Naive B cell (primary cell): ENCODE results near the gene CUX1. TPM values are rescaled to one million over a fixed set of nuclear protein-coding genes. Genes with fewer than 3 reads are reported as not detected.

Experiments
- ATAC-seq, 2 donors: fragments of 150-1000 bp; cut with Tn5 transposase; 2 replicates each; pipeline ENCODE4 v1.10.0; 2021; ENCODE audit warnings: low read depth in 2 of 2, mild to moderate bottlenecking in 2 of 2, moderate library complexity in 2 of 2
- DNase-seq: peaks from one replicate; pipeline ENCODE4 v3.0.0; 2022
- H3K27ac Mint-ChIP-seq, 6 donors: one replicate each; pipeline ENCODE4 v1.8.0; 2020 to 2022; ENCODE audit warnings: mild to moderate bottlenecking in 6 of 6, mixed read lengths in 6 of 6, moderate library complexity in 5 of 6, inconsistent platforms in 2 of 6
- H3K27me3 Mint-ChIP-seq, 3 donors: one replicate each; pipeline ENCODE4 v1.8.0; 2021 to 2022; ENCODE audit warnings: mixed read lengths in 3 of 3, mild to moderate bottlenecking in 1 of 3
- H3K36me3 Mint-ChIP-seq, 2 donors: one replicate each; pipeline ENCODE4 v1.8.0; 2020 to 2022; ENCODE audit warnings: mixed read lengths in 2 of 2, inconsistent platforms in 1 of 2, mild to moderate bottlenecking in 1 of 2
- H3K4me1 Mint-ChIP-seq, 3 donors: one replicate each; pipeline ENCODE4 v1.8.0; 2020 to 2022; ENCODE audit warnings: mixed read lengths in 3 of 3, inconsistent platforms in 1 of 3, mild to moderate bottlenecking in 1 of 3, moderate library complexity in 1 of 3
- H3K4me3 Mint-ChIP-seq, 8 donors: one replicate each; pipeline ENCODE4 v1.8.0; 2020 to 2022; ENCODE audit warnings: mild to moderate bottlenecking in 8 of 8, mixed read lengths in 8 of 8, moderate library complexity in 8 of 8, inconsistent platforms in 2 of 8
- H3K9me3 Mint-ChIP-seq, 7 donors: one replicate each; pipeline ENCODE4 v1.8.0; 2020 to 2022; ENCODE audit warnings: mixed read lengths in 7 of 7, mild to moderate bottlenecking in 5 of 7, inconsistent platforms in 2 of 7, moderate library complexity in 1 of 7
- polyA plus RNA-seq, 6 donors: library from polyadenylated mRNA; unstranded; fragments of 300-500 nt; fragmentation: Illumina TruSeq; gene quantifications; one replicate each; pipeline ENCODE4 v1.2.3, GENCODE V29; 2021; ENCODE audit warnings: low read depth in 6 of 6

The CUX1 gene
- polyA plus RNA-seq, 6 donors from 2014 or later: 0.66 to 31.5 (median 14.5) TPM

DNA sequence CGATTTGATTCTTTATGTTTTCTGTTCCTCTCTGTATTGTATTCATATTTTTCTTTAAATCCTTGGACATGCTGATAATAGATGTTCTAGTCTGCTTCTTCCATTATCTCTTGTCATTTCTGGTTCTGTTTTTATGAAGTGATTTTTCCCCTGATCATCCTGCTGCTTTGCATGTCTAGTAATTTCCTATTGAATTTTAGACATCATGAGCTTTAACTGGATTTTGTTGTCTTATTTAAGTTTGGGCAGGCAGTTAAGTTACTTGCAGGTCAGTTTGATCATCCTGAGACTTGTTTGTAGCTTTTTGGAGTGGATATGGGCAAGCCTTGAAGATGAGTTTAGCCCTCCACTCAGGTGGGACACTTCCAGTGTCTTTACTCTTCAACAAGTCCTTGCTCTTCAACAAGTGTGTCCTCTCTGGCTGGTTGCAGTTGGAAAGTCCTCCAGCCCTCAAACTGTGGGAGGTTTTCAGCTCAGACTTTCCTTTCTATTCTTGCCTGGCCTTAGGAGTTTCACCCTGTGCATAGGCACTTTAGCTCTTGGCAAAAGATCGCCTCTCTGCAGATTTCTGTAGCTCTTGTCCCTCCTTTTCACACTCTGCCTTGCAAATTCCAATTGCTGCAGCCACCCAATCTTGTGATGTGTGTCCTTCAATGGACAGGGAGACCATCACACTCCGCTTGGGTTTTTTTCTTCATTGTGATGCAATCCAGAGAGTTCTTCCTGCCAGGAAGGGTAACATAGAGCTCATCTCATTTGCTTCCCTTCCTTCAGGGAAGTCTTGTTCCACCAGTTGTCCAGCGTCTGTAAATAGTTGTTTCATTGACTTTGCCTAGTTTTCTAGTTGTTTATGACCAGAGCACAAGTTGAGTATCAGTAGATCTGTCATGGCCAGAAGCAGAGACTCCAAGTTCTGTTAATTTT lies 272.0 kb downstream of the CUX1 start:
- Mint-ChIP-seq H3K36me3 (peaks cover 29 to 32% of the 10 kb centered on the region in 2 donors), H3K9me3 (peaks cover 0 to 25% (median 22%) of the 10 kb centered on the region in 7 donors), H3K4me3 (peak overlapping the region in 1 of 8 donors; percentile 16), H3K27me3 (no peaks in the 10 kb centered on the region), H3K27ac (no peak overlapping the region), H3K4me1 (peaks cover 4 to 7% (median 6%) of the 10 kb centered on the region in 3 donors)
- no peak for DNase-seq
- no peak for ATAC-seq

DNA sequence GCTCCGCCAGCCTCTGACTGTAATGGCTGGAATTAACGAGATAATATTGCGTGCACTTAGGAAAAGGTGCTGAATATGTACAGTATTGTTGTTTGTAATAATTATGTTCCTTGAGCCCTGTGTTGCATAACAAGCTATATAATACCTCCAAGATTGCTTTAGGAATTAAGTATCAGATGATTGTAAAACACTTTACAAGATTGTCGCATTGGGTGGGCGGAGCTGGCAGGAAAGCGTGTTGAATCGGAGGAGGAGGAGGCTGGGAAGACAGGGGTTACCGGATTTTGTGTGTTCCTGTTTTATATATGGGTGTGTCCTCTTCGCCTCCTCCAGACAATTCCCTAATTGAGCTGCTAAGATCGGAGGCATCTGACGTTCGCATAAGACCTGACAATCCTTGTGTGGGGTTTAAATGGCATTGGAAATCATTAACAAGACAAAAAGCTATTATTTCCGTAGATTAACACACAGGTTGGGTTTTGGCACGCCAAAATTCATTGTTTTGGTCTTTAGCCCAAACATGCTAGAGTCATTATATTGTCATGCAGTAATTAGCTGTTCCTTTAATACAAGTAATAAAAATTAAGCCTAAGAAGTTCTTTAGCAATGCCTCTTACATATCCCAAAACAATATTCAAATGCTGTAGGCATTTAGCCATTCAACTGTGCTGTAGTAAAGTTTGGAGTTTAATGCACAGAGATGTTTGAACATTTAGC lies 276.3 kb downstream of the CUX1 start:
- ATAC-seq (no peak), DNase-seq (no peak)
- peaks cover 4 to 7% (median 6%) of the 10 kb centered on the region in 3 donors for H3K4me1 Mint-ChIP-seq
- peaks cover 24 to 28% of the 10 kb centered on the region in 2 donors for H3K36me3 Mint-ChIP-seq
- H3K27ac Mint-ChIP-seq: peak overlapping the region in 1 of 6 donors; percentile 14
- H3K9me3 Mint-ChIP-seq: peaks cover 0 to 12% (median 12%) of the 10 kb centered on the region in 7 donors
- no peak overlapping the region for H3K4me3 Mint-ChIP-seq
- no peaks in the 10 kb centered on the region for H3K27me3 Mint-ChIP-seq

DNA sequence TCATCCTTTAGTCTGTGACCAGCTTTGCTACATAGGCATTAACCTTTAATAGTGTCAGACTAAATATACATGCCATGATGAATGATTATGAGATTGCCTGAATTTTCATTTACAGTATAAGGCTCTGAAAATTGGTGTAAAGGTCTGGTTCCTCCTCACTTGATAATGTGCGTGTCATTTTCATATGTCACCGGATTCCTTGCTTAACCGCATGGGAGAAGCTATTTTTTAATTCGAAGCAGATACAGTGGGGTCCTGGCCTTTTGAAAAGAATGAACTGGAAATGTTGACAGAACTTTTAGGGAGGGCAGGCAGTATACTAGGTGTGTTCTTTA lies 276.9 kb downstream of the CUX1 start:
- Mint-ChIP-seq H3K4me3 (no peak overlapping the region), H3K27ac (peak overlapping the region in 2 of 6 donors; percentile 6 to 19), H3K4me1 (peaks cover 4 to 7% (median 6%) of the 10 kb centered on the region in 3 donors), H3K27me3 (no peaks in the 10 kb centered on the region), H3K9me3 (peaks cover 0 to 7% (median 6%) of the 10 kb centered on the region in 7 donors), H3K36me3 (peaks cover 18 to 23% of the 10 kb centered on the region in 2 donors)
- ATAC-seq: no peak
- DNase-seq: no peak

GRCh38 chr7:102095321-102096011 lies 278.0 kb downstream of the CUX1 start:
- Mint-ChIP-seq H3K27me3 (no peaks in the 10 kb centered on the region), H3K36me3 (peaks cover 12 to 16% of the 10 kb centered on the region in 2 donors), H3K4me1 (peaks cover 4 to 7% (median 6%) of the 10 kb centered on the region in 3 donors), H3K9me3 (no peaks in the 10 kb centered on the region), H3K4me3 (no peak overlapping the region), H3K27ac (no peak overlapping the region)
- ATAC-seq (no peak), DNase-seq (no peak)

DNA sequence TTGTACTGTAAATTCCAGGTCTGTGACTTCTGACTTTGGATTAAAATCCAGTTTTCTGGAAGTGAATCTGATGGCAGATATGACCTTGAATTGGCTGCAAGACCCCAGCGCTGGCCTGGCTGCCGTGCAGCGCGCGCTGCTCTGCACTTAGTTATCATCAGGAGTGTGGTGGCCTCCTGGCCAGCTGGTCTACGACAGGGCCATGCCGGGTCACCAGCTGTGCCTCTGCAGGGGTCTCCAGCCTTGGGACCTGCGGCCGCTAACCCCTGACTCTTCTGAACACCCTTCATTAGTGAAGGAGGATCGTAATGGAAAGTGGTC lies 278.5 kb downstream of the CUX1 start:
- ATAC-seq: no peak
- no peaks in the 10 kb centered on the region for H3K27me3 Mint-ChIP-seq
- H3K4me3 Mint-ChIP-seq: no peak overlapping the region
- no peak overlapping the region for H3K27ac Mint-ChIP-seq
- no peaks in the 10 kb centered on the region for H3K9me3 Mint-ChIP-seq
- peaks cover 12 to 16% of the 10 kb centered on the region in 2 donors for H3K36me3 Mint-ChIP-seq
- peaks cover 4 to 7% (median 6%) of the 10 kb centered on the region in 3 donors for H3K4me1 Mint-ChIP-seq
- DNase-seq: no peak

DNA sequence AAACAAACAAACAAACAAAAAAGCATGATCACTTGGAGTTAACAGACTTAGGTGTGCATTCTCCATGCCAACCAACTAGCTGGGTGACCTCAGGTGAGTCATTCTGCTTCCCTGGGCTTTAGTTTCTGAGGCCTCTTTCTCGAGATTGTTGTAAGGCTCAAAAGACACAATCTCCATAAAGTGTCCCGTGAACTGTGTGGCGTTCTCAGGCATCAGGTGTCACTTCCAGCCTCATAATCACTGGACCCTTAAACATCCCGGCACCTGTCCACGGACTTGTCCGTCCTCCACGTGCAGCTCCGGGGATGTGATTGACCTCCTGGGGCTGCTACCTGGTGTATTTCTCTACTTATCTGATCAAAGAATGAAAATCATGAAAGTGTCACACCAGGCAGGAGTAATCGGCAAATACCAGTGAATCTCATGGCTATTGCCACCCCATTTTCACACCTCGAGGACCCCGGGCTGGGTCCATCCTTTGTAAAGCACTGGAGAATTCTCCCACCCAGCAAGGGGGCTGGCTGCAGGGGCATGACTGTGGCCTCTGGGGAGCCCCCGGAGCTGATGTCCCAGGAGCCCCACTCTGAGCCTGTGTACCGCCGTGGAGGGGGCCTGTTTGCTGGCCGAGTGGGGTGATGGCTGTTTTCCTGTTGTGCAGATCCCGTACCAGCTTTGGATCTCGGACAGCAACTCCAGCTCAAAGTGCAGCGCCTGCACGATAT lies 279.4 kb downstream of the CUX1 start:
- no peaks in the 10 kb centered on the region for H3K27me3 Mint-ChIP-seq

GRCh38 chr7:102097601-102098161 lies 280.3 kb downstream of the CUX1 start:
- no peaks in the 10 kb centered on the region for H3K27me3 Mint-ChIP-seq
- H3K4me3 Mint-ChIP-seq: no peak overlapping the region
- H3K27ac Mint-ChIP-seq: peak overlapping the region in 1 of 6 donors; percentile 26
- no peak for ATAC-seq
- no peaks in the 10 kb centered on the region for H3K4me1 Mint-ChIP-seq
- no peaks in the 10 kb centered on the region for H3K9me3 Mint-ChIP-seq
- peaks cover 7% of the 10 kb centered on the region in 2 donors for H3K36me3 Mint-ChIP-seq
- no peak for DNase-seq

More for the DNA sequence above, 279.4 kb downstream of the CUX1 start:
- no peak for ATAC-seq
- Mint-ChIP-seq H3K36me3 (peaks cover 12 to 15% of the 10 kb centered on the region in 2 donors), H3K9me3 (no peaks in the 10 kb centered on the region), H3K27ac (no peak overlapping the region), H3K4me3 (no peak overlapping the region), H3K4me1 (peaks cover 4 to 6% (median 6%) of the 10 kb centered on the region in 3 donors)
- no peak for DNase-seq

DNA sequence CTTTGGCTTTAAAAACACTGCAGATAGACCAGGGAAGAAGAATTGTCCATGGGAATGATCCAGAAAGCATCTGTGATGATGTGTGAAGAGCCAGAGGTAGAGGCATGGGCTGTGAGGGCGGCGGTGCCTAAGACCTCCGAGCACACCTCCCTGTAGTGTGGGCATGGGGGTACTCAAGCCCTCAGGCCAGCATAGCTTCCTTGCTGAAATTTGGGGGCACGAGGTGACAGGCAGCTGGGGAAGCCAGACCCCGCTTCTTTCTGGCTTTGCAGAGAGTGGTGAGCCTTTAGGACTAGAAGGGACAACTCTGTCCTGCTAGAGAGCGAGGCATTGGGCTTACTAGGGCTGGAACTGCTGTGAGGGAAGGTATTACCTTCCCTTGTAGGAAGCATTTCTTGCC lies 281.6 kb downstream of the CUX1 start:
- Mint-ChIP-seq H3K4me1 (no peaks in the 10 kb centered on the region), H3K27ac (no peak overlapping the region), H3K36me3 (peaks cover 11 to 18% of the 10 kb centered on the region in 2 donors), H3K27me3 (no peaks in the 10 kb centered on the region), H3K9me3 (no peaks in the 10 kb centered on the region), H3K4me3 (no peak overlapping the region)
- DNase-seq (no peak), ATAC-seq (no peak)

DNA sequence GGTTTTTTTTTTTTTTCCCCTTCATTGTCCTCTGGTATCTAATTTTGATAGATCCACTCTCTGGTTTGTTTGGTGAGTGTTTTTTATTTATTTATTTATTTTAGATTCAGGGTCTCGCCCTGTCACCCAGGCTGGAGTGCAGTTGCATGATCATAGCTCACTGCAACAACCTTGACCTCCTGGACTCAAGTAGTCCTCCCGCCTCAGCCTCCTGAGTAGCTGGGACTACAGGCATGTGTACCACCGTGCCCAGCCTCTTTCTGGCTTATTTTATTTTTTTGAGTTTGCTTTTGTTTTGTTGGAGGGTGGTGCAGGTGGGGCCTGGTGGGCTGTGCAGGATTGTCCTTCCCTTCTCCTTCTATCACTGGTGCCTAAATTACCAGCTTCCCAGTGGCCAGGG lies 282.0 kb downstream of the CUX1 start:
- peak overlapping the region in 1 of 8 donors; percentile 35 for H3K4me3 Mint-ChIP-seq
- peak overlapping the region in 1 of 6 donors; percentile 71 for H3K27ac Mint-ChIP-seq
- no peaks in the 10 kb centered on the region for H3K4me1 Mint-ChIP-seq
- H3K36me3 Mint-ChIP-seq: peaks cover 15 to 21% of the 10 kb centered on the region in 2 donors
- no peak for DNase-seq
- ATAC-seq: no peak
- no peaks in the 10 kb centered on the region for H3K27me3 Mint-ChIP-seq
- H3K9me3 Mint-ChIP-seq: no peaks in the 10 kb centered on the region

DNA sequence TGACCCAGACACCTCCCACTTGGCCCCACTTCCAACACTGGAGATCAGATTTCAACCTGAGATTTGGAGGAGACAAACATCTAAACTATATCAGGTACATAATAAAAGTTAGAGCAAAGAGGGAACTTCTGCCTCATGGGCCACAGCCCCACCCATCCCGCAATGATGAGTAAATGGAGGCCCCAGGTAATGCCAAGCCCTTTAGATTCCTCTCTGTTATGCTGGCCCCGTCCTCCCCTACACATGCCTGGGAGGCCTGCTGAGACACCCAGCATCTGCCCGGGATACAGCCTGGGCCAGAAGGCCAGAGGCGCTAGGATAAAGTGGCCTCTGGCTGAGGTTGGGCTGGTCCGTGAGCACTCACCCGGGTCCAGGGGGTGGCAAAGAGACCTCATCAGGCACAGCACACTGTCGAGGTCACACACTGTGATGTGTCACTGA lies 283.7 kb downstream of the CUX1 start:
- no peak for DNase-seq
- H3K4me1 Mint-ChIP-seq: no peaks in the 10 kb centered on the region
- H3K36me3 Mint-ChIP-seq: peaks cover 19 to 29% of the 10 kb centered on the region in 2 donors
- H3K27ac Mint-ChIP-seq: peak overlapping the region in 1 of 6 donors; percentile 74
- ATAC-seq: no peak
- H3K4me3 Mint-ChIP-seq: no peak overlapping the region
- no peaks in the 10 kb centered on the region for H3K27me3 Mint-ChIP-seq
- H3K9me3 Mint-ChIP-seq: no peaks in the 10 kb centered on the region

- Mint-ChIP-seq H3K36me3 (peaks cover 19 to 29% of the 10 kb centered on the region in 2 donors), H3K27ac (no peak overlapping the region), H3K4me1 (peaks cover 0 to 1% (median 0%) of the 10 kb centered on the region in 3 donors), H3K4me3 (no peak overlapping the region), H3K9me3 (no peaks in the 10 kb centered on the region), H3K27me3 (no peaks in the 10 kb centered on the region)
- ATAC-seq (no peak), DNase-seq (no peak)
Measured at GRCh38 chr7:102101926-102102325, 284.5 kb downstream of the CUX1 start.

DNA sequence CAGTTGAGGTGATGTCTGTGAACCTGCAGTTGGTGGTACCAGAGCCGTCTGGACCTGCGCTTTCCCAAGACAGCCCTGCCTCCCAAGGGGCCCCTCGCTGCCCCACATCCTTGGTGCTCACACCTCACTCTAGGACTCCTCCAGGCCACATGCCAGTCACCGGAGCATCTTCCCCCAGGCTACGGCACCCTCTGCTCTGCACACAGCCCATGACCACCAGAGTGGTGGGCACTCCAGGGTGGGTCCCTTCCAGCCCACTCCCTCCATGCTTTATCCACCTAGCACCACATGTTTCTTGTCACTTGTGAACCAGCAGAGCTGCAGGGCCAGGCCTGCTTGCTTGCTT lies 285.6 kb downstream of the CUX1 start:
- DNase-seq (no peak), ATAC-seq (no peak)
- H3K27ac Mint-ChIP-seq: no peak overlapping the region
- no peak overlapping the region for H3K4me3 Mint-ChIP-seq
- H3K9me3 Mint-ChIP-seq: no peaks in the 10 kb centered on the region
- peaks cover 0 to 3% (median 0%) of the 10 kb centered on the region in 3 donors for H3K4me1 Mint-ChIP-seq
- peaks cover 13 to 23% of the 10 kb centered on the region in 2 donors for H3K36me3 Mint-ChIP-seq
- H3K27me3 Mint-ChIP-seq: no peaks in the 10 kb centered on the region

DNA sequence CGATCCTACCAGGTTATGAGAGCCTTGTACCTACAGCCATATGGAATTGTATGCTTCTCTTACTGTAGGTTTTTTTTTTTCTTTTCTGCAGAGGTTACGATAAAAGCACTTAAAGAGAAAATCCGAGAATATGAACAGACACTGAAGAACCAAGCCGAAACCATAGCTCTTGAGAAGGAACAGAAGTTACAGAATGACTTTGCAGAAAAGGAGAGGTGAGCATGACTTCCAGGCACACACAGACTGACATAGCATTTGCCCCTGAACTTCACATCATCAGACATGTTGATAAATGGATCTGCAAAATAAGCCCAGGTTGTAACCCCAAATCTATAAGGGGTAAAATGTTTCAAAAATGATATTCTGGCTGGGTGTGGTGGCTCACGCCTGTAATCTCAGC lies 286.8 kb downstream of the CUX1 start:
- Mint-ChIP-seq H3K27me3 (no peaks in the 10 kb centered on the region), H3K27ac (no peak overlapping the region), H3K4me1 (peaks cover 0 to 3% (median 0%) of the 10 kb centered on the region in 3 donors), H3K4me3 (no peak overlapping the region), H3K36me3 (peaks cover 12 to 22% of the 10 kb centered on the region in 2 donors), H3K9me3 (no peaks in the 10 kb centered on the region)
- DNase-seq: no peak
- ATAC-seq: no peak
